SJCRH30 (cell line): ENCODE data around the gene PEX7. TPM values are rescaled to one million over a fixed set of nuclear protein-coding genes. Genes with fewer than 3 reads are reported as not detected.
"Not testable (repeated sequence)": the region's sequence is repeated elsewhere in the genome, so short reads cannot be mapped to it uniquely, and the experiment has no call there.

Experiments used
- DNase-seq, 2 experiments: peaks; one replicate each; pipeline ENCODE4 v3.0.0-alpha.2; 2015 to 2020
- H3K27ac ChIP-seq: fragments of 250-450 bp; sonication (Bioruptor Pico); 2 replicates; pipeline ENCODE4 v1.5.1; 2020; ENCODE audit warnings: mild to moderate bottlenecking, moderate library complexity
- H3K27me3 ChIP-seq: fragments of 250-450 bp; sonication (Bioruptor Pico); 2 replicates; pipeline ENCODE4 v1.5.1; 2020; ENCODE audit warnings: mild to moderate bottlenecking, moderate library complexity
- H3K36me3 ChIP-seq: fragments of 250-450 bp; sonication (Bioruptor Pico); 2 replicates; pipeline ENCODE4 v1.5.1; 2020; ENCODE audit warnings: mild to moderate bottlenecking, moderate library complexity
- H3K4me1 ChIP-seq: fragments of 250-450 bp; sonication (Bioruptor Pico); 2 replicates; pipeline ENCODE4 v1.5.1; 2020; ENCODE audit warnings: mild to moderate bottlenecking, moderate library complexity
- H3K4me3 ChIP-seq: fragments of 250-450 bp; sonication (Bioruptor Pico); 2 replicates; pipeline ENCODE4 v1.5.1; 2020; ENCODE audit warnings: mild to moderate bottlenecking, moderate library complexity
- H3K9me3 ChIP-seq: fragments of 250-450 bp; sonication (Bioruptor Pico); replicated peaks from 2 replicates; pipeline ENCODE4 v1.5.1; 2020; ENCODE audit warnings: mild to moderate bottlenecking, moderate library complexity
- total RNA-seq: library from RNA; depleted of rRNA; stranded (reverse); fragments of >200 nt; shearing (Covaris generic); gene quantifications from 2 replicates; pipeline ENCODE4 v1.2.3, GENCODE V29; 2014

PEX7 gene
- total RNA-seq, 1 experiment from 2014 or later = 3.6 TPM

DNA sequence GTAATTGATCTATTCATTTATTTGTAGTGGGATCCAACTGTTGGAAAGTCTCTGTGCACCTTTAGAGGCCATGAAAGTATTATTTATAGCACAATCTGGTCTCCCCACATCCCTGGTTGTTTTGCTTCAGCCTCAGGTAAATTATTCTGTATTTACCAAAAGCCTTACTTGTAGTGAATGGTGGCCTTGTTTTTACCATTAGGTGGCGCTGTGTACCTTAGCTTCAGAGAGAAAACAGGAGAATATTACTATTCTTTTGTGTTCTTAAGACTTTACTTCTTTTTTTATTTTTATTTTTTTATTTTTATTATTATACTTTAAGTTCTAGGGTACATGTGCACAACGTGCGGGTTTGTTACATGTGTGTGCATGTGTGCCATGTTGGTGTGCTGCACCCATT lies 23.7 kb downstream of the PEX7 start:
- H3K4me1 ChIP-seq = no peaks in the 10 kb centered on the region
- H3K27me3 ChIP-seq = no peaks in the 10 kb centered on the region
- H3K27ac ChIP-seq = no peak overlapping the region
- H3K36me3 ChIP-seq = no peaks in the 10 kb centered on the region; the same call in 1 of the 2 replicates
- no peak overlapping the region for H3K4me3 ChIP-seq
- 0 out of 2 replicates have a peak, but pooled peaks cover 6% of the 10 kb centered on the region for H3K9me3 ChIP-seq
- peak; percentile 48 to 71 for DNase-seq

DNA sequence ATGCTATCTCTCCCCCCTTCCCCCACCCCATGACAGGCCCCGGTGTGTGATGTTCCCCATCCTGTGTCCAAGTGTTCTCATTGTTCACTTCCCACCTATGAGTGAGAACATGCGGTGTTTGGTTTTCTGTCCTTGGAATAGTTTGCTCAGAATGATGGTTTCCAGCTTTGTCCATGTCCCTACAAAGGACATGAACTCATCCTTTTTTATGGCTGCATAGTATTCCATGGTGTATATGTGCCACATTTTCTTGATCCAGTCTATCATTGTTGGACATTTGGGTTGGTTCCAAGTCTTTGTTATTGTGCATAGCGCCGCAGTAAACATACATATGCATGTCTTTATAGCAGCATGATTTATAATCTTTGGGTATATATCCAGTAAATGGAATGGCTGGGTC lies 24.1 kb downstream of the PEX7 start:
- H3K9me3 ChIP-seq, H3K4me3 ChIP-seq, H3K36me3 ChIP-seq, H3K27me3 ChIP-seq, H3K27ac ChIP-seq, H3K4me1 ChIP-seq, DNase-seq: not testable (repeated sequence)

DNA sequence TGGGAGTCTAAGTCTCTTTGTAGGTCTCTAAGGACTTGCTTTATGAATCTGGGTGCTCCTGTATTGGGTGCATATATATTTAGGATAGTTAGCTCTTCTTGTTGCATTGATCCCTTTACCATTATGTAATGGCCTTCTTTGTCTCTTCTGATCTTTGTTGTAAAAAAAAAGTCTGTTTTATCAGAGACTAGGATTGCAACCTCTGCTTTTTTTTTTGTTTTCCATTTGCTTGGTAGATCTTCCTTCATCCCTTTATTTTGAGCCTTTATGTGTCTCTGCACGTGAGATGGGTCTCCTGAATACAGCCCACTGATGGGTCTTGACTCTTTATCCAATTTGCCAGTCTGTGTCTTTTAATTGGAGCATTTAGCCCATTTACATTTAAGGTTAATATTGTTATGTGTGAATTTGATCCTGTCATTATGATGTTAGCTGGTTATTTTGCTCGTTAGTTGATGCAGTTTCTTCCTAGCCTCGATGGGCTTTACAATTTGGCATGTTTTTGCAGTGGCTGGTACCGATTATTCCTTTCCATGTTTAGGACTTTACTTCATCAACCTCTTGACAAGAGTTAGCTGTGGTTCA lies 27.7 kb downstream of the PEX7 start:
- not testable (repeated sequence) for H3K4me3 ChIP-seq, H3K4me1 ChIP-seq, DNase-seq, H3K27me3 ChIP-seq, H3K36me3 ChIP-seq, H3K9me3 ChIP-seq, H3K27ac ChIP-seq

DNA sequence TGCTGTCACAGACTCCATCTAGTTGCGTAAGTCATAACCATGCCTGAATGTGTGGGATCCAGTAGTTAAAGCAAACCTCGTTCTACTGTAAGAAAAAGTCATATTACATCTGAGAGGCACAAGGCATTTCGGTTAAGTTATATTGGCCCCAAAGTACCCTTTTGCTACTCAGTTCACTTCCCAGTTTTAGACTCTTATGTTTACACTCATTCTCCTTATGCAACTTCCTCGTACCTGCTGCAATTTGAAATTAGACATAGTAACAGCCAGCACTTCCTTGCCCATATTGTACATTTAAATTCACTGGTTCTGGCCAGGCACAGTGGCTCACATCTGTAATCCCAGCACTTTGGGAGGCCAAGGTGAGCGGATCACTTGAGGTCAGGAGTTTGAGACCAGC lies 37.0 kb downstream of the PEX7 start:
- no peak for DNase-seq
- no peaks in the 10 kb centered on the region for H3K36me3 ChIP-seq
- no peaks in the 10 kb centered on the region for H3K4me1 ChIP-seq
- H3K27ac ChIP-seq = no peak overlapping the region
- H3K4me3 ChIP-seq = no peak overlapping the region
- no peaks in the 10 kb centered on the region for H3K27me3 ChIP-seq
- H3K9me3 ChIP-seq = no peaks in the 10 kb centered on the region

DNA sequence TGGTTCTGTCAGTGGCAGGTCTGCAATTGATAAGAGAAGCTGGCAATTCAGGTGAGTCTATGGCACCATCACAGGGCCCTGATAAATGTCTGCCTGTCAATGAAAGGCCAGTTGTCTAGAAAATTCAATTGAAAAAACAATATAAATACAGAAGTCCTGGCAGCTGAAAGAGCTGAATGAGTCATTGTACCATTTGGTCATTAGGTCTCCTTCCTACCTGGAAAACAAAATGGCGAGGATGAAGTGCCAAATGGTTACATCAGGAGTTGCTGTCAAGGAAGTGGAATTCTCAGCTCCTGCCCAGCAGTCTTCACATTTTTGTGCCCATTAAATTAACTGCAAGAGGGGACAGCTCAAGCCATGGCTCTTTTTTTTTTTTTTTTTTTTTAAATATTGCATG lies 37.7 kb downstream of the PEX7 start:
- no peaks in the 10 kb centered on the region for H3K4me1 ChIP-seq
- no peak overlapping the region for H3K27ac ChIP-seq
- no peak for DNase-seq
- H3K27me3 ChIP-seq = no peaks in the 10 kb centered on the region
- no peak overlapping the region for H3K4me3 ChIP-seq
- H3K36me3 ChIP-seq = no peaks in the 10 kb centered on the region
- no peaks in the 10 kb centered on the region for H3K9me3 ChIP-seq

DNA sequence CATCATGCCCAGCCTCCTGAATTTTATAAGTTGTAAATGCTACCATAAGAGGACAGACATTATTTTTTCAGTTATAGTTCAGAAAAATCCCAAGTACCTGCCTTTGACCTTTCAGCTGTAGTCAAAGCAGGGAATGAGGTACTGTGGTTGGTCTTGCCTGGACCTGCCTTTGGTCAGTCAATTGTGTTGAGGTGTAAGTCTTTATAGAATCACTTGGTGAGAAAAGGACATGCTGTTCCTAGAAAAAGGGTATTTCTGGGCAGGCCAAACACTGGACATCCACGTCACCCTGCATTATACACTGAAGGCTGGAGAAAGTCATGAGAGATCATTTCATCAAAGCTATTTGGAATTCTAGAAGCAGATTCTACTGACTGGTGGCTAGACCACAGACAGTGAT lies 40.3 kb downstream of the PEX7 start:
- Histone ChIP-seq H3K27me3 (no peaks in the 10 kb centered on the region), H3K4me3 (no peak overlapping the region), H3K9me3 (no peaks in the 10 kb centered on the region), H3K27ac (no peak overlapping the region), H3K36me3 (no peaks in the 10 kb centered on the region), H3K4me1 (no peaks in the 10 kb centered on the region)
- no peak for DNase-seq

DNA sequence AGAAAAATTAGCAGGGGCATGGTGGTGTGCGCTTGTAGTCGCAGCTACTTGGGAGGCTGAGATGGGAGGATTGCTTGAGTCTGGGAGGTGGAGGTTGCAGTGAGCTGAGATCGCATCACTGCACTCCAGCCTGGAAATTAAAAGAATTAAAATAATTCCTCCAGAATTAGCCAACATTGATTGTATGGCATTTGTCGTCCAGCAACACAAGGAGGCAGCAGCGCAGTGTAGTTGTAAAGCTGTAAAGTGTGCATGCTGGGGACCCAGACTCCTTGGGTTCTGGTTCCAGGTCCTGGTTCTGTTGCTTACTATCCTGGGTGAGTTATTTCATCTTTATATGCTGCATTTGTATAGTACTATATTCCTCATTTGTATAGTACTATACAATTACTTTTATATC lies 41.4 kb downstream of the PEX7 start:
- H3K4me1 ChIP-seq = no peaks in the 10 kb centered on the region
- no peak overlapping the region for H3K27ac ChIP-seq
- no peaks in the 10 kb centered on the region for H3K27me3 ChIP-seq
- H3K4me3 ChIP-seq = no peak overlapping the region
- H3K36me3 ChIP-seq = no peaks in the 10 kb centered on the region
- H3K9me3 ChIP-seq = no peaks in the 10 kb centered on the region
- no peak for DNase-seq

DNA sequence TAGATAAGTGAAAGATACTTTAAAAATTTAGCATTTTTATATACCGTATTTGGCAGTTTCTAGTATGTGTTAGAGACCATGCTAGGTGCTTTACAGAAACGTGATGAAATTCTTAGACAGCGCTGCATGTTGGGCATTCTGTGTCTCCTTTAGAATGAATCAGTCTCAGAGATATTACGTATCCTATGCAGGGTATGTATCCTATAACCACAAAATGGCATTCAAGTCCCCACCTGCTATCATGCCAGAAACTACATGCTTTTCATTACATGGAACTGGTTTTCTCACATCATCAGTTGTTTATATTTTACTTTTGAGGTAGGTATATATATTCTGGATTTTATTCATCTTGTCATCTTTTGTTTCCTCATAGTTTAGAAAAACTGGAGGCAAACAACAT lies 42.3 kb downstream of the PEX7 start:
- H3K36me3 ChIP-seq = no peaks in the 10 kb centered on the region
- no peak overlapping the region for H3K27ac ChIP-seq
- H3K27me3 ChIP-seq = no peaks in the 10 kb centered on the region
- no peaks in the 10 kb centered on the region for H3K4me1 ChIP-seq
- no peak for DNase-seq
- H3K4me3 ChIP-seq = no peak overlapping the region
- H3K9me3 ChIP-seq = no peaks in the 10 kb centered on the region

DNA sequence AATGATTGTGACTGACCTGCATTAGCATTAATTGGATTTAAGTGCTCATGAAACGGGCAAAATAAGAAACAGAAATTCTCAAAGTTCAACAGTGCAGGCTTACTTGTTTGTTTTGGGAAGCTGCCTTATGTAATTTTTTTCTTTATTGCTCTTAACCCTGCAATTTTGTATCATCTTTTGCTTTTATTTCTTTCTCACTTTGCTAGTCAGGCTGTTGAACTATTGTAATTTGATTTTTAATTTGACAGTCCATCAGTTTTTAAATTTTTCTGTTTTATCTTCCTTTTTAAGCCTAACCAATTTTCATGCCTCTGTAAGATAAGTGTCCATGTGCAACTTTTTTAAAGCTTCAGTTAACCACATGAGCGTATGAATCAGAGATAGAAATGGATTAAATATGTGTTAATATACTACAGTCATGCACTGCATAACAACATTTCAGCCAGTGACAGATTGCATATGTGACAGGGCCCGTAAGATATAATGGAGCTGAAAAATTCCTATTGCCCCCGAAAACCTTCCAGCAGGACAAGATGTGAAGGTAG lies 44.6 kb downstream of the PEX7 start:
- Histone ChIP-seq H3K4me3 (no peak overlapping the region), H3K27me3 (no peaks in the 10 kb centered on the region), H3K9me3 (no peaks in the 10 kb centered on the region), H3K36me3 (no peaks in the 10 kb centered on the region), H3K27ac (no peak overlapping the region), H3K4me1 (no peaks in the 10 kb centered on the region)
- no peak for DNase-seq

DNA sequence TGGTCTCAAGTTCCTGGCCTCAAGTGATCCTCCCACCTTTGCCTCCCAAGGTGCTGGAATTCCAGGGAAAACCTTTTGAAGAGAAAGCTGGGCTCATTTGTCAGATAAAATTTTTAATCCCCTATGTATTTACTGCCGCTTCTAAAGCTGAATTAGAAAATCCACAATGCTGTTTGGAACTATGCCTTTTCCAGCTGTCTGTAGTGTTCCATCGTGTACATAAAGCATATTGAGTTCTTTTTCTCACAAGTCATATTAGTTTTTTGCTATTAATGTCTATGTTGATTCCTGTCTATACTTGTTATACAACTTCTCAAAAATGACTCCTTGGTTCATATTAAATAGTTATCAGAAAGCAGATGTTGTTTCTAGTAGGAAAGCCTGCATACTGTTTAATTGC lies 47.1 kb downstream of the PEX7 start:
- Histone ChIP-seq H3K9me3 (no peaks in the 10 kb centered on the region), H3K27ac (no peak overlapping the region), H3K4me3 (no peak overlapping the region), H3K27me3 (no peaks in the 10 kb centered on the region), H3K4me1 (no peaks in the 10 kb centered on the region), H3K36me3 (no peaks in the 10 kb centered on the region)
- DNase-seq = no peak

DNA sequence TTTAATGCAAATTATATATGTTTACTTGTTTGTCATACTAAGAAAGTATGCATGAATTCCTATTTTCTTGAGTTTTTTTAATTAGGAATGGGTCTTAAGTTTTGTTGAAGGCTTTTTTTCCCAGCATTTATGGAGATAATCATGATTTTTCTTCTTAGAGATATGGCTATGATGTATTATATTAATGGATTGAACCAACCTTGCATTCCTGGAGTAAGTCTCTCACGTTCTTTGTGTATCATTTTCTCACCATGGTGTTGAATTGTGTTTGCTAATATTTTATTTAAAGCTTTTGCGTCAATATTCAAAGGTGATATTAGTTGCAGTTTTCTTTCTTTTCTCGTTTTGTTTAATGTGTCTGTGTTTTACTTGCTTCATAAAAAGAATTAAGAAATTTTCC lies 51.4 kb downstream of the PEX7 start:
- Histone ChIP-seq H3K27me3 (no peaks in the 10 kb centered on the region), H3K36me3 (no peaks in the 10 kb centered on the region), H3K4me1 (no peaks in the 10 kb centered on the region), H3K9me3 (no peaks in the 10 kb centered on the region; the same call in 1 of the 2 replicates), H3K4me3 (no peak overlapping the region), H3K27ac (no peak overlapping the region)
- peak in 1 of 2 experiments; percentile 26 for DNase-seq

DNA sequence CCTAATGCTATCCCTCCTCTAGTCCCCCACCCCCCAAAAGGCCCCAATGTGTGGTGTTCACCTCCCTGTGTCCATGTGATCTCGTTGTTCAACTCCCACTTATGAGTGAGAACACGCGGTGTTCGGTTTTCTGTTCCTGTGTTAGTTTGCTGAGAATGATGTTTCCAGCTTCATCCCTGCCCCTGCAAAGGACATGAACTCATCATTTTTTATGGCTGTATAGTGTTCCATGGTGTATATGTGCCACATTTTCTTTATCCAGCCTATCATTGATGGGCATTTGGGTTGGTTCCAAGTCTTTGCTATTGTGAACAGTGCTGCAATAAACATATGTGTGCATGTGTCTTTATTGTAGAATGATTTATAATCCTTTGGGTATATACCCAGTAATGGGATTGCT lies 54.1 kb downstream of the PEX7 start:
- not testable (repeated sequence) for H3K27me3 ChIP-seq, H3K4me3 ChIP-seq, DNase-seq, H3K27ac ChIP-seq, H3K36me3 ChIP-seq, H3K9me3 ChIP-seq, H3K4me1 ChIP-seq

DNA sequence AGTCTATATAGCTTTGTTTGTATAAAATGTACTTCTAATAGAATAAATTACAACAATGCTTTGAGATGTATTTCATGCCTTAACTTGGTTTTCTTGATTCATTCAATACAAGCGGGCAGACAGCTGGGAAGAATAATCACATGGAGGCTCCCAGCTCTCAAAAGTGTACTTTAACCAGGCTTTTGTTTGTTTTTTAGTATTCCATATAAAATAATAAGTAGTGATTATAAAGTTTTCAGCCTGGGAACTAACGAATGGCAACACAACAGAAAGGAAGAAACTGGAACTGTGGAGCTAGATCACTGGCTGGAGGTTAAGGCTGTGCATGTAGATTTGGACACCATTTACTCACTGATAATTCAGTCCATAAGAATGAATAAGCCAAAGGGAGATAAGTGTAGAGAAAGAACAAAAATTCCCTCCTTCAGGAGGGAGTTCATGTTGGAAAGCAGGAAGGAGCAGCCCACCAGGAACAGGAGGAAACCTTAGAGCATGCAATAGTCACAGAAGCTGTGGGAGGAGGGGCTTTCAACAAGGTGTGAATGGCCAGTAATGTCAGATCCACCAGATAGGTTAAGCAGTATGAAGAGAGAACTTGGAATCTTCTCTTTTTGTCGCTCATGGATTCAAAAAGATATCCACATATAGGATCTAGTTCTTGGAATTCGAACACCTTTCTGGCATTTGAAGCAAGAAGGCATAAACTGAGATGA lies 58.5 kb downstream of the PEX7 start:
- Histone ChIP-seq H3K4me1 (no peaks in the 10 kb centered on the region), H3K9me3 (no peaks in the 10 kb centered on the region; the same call in 1 of the 2 replicates), H3K27me3 (no peaks in the 10 kb centered on the region), H3K4me3 (no peak overlapping the region), H3K27ac (no peak overlapping the region), H3K36me3 (no peaks in the 10 kb centered on the region)
- DNase-seq = no peak

DNA sequence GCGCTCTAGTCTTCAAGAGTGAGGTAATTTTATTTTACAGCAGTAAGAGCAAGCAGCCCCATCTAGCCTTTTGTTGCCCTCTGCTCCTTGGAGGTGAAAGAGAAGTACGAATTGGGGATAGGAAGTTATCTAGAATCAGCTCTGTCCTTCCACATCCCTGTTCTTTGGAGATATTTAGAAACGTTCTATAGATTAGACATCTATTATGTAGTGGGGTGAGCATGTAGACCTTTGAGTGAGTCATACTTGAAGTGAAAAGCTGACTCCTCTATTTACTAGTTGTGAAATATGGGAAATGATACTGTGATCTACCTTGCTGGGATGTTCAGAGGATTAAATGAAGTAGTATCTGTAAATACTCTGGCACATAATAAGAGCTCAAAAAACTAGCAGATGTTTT lies 63.7 kb downstream of the PEX7 start:
- Histone ChIP-seq H3K4me3 (no peak overlapping the region), H3K9me3 (no peaks in the 10 kb centered on the region), H3K36me3 (no peaks in the 10 kb centered on the region), H3K27ac (no peak overlapping the region), H3K27me3 (no peaks in the 10 kb centered on the region), H3K4me1 (peaks cover 31% of the 10 kb centered on the region)
- no peak for DNase-seq

DNA sequence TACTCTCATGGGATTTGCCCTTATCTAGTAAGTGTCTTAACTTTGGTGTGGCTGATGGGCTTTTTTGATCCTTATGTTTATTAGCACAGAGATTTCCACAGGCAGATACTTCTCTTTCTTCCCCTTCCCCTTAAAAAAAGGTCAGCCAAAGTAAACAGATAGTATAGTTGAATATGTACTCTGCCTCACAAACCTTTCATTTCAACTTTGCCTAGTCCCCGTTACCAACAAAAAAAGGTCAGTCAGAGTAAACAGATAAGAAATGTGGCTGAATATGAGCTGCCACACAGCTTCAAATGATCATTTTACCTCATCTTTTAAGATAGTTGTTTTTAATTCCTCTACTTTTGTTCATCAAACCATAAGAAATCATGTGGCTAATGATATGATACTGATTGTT lies 65.6 kb downstream of the PEX7 start:
- no peaks in the 10 kb centered on the region for H3K27me3 ChIP-seq
- no peaks in the 10 kb centered on the region for H3K36me3 ChIP-seq
- no peaks in the 10 kb centered on the region for H3K9me3 ChIP-seq
- peak in 1 of 2 experiments; percentile 46 for DNase-seq
- peak overlapping the region; percentile 87 for H3K27ac ChIP-seq
- H3K4me3 ChIP-seq = no peak overlapping the region
- peaks cover 31% of the 10 kb centered on the region for H3K4me1 ChIP-seq
